K562 (cell line): Measurements from ENCODE around the gene PRPF6. TPM values are rescaled to one million over a fixed set of nuclear protein-coding genes. Genes with fewer than 3 reads are reported as not detected.

Experiments
- ATAC-seq: fragments of 200-7000 bp; cut with Tn5 transposase; 3 replicates; pipeline ENCODE4 v1.9.1; 2020; ENCODE audit warnings: moderate library complexity
- BruUV-seq: library from RNA; stranded (reverse); fragments of 400-500 nt; replicated peaks from 2 replicates; lab custom pipeline; 2021; lab: Mats Ljungman, UMichigan
- CTCF ChIA-PET: fragments of 300-600 bp; formaldehyde crosslinking; extraction: SDS; loops from one replicate; lab custom pipeline; 2021; ENCODE audit warnings: low intra/inter-chr PET ratio; lab: Yijun Ruan, JAX
- POLR2A ChIA-PET: fragments of 300-600, 350-650 bp; sonication (Branson Sonifier 250); formaldehyde crosslinking; extraction: SDS; loops from one replicate; lab custom pipeline; 2021; ENCODE audit warnings: antibody characterized with exemption, inconsistent platforms; lab: Yijun Ruan, JAX
- DNase-seq, 4 experiments: peaks; one replicate each; pipeline versions ENCODE4 v3.0.0 to v3.0.0-alpha.2; 2011 to 2018; ENCODE audit warnings: low spot score in 3 of 4, mixed read lengths in 3 of 4; ENCODE audit errors: extremely low read depth in 1 of 4
- FAIRE-seq: peaks from 2 replicates; lab custom pipeline; 2011; peaks lifted over from hg19 to GRCh38; lab: Jason Lieb, UNC
- H2AFZ ChIP-seq: 2 replicates; pipeline ENCODE4 v1.6.0; 2011; ENCODE audit warnings: low read depth, low read length, control low read depth, inconsistent platforms
- H3K27ac ChIP-seq: fragments of 200-600 bp; 3 replicates; pipeline ENCODE4 v1.8.0; 2011; ENCODE audit warnings: low read depth, mild to moderate bottlenecking, control low read depth, inconsistent platforms, low read length, moderate library complexity, mixed read lengths; ENCODE audit errors: extremely low read depth
- H3K27me3 ChIP-seq, 2 experiments: fragments of 300-600 bp in 1 of 2; 2 replicates in 1 of 2; 3 replicates in 1 of 2; pipeline versions ENCODE4 v1.6.0 to v1.8.0; 2011; ENCODE audit warnings: inconsistent platforms in 2 of 2, low read length in 2 of 2, mild to moderate bottlenecking in 1 of 2, mixed read lengths in 1 of 2, moderate library complexity in 1 of 2; ENCODE audit not compliant: control insufficient read depth in 2 of 2, insufficient read depth in 2 of 2
- H3K36me3 ChIP-seq: fragments of 300-600 bp; 3 replicates; pipeline ENCODE4 v1.8.0; 2011; ENCODE audit warnings: mild to moderate bottlenecking, low read length, inconsistent platforms; ENCODE audit not compliant: control insufficient read depth, insufficient read depth
- H3K4me1 ChIP-seq, 2 experiments: fragments of 200-600 bp in 1 of 2; replicated peaks in 1 of 2; 2 replicates in 1 of 2; 3 replicates in 1 of 2; pipeline versions ENCODE4 v1.5.1 to v1.8.0; 2011; ENCODE audit warnings: inconsistent platforms in 2 of 2, low read length in 2 of 2, mild to moderate bottlenecking in 1 of 2, mixed read lengths in 1 of 2, moderate library complexity in 1 of 2; ENCODE audit not compliant: control insufficient read depth in 2 of 2, insufficient read depth in 2 of 2
- H3K4me2 ChIP-seq: 2 replicates; pipeline ENCODE4 v1.6.1; 2011; ENCODE audit warnings: low read length, control low read depth, inconsistent platforms, mixed read lengths; ENCODE audit not compliant: insufficient read depth
- H3K4me3 ChIP-seq: fragments of 200-600 bp; sonication (generic), shearing (Covaris generic); 2 replicates; pipeline ENCODE4 v1.5.1; 2016; ENCODE audit warnings: control low read depth, inconsistent platforms
- H3K79me2 ChIP-seq: fragments of 200-600 bp; 3 replicates; pipeline ENCODE4 v1.8.0; 2011; ENCODE audit warnings: low read length, inconsistent platforms; ENCODE audit not compliant: control insufficient read depth, insufficient read depth
- H3K9ac ChIP-seq, 2 experiments: 2 replicates each; pipeline versions ENCODE4 v1.6.0 to v1.6.1; 2011; ENCODE audit warnings: low read depth in 2 of 2, low read length in 2 of 2, control low read depth in 1 of 2, inconsistent platforms in 1 of 2, mild to moderate bottlenecking in 1 of 2, mixed read lengths in 1 of 2; ENCODE audit not compliant: insufficient read depth in 1 of 2
- H3K9me1 ChIP-seq: one replicate; pipeline ENCODE4 v1.6.0; 2011; ENCODE audit warnings: inconsistent platforms, mild to moderate bottlenecking, low read length, moderate library complexity; ENCODE audit not compliant: control insufficient read depth, insufficient read depth
- H3K9me3 ChIP-seq: replicated peaks from 2 replicates; pipeline ENCODE4 v1.5.1; 2011; ENCODE audit warnings: low read depth, low read length, inconsistent platforms; ENCODE audit not compliant: control insufficient read depth, insufficient read depth
- H4K20me1 ChIP-seq: replicated peaks from 2 replicates; pipeline ENCODE4 v1.6.1; 2011; ENCODE audit warnings: low read length, inconsistent platforms, mixed read lengths; ENCODE audit not compliant: control insufficient read depth, insufficient read depth
- ARID4B ChIP-seq: sonication (generic); formaldehyde crosslinking; IDR thresholded peaks from 2 replicates; pipeline ENCODE4 v1.8.0; 2022; ENCODE audit warnings: mild to moderate bottlenecking, missing genetic modification reagents
- ESRRA ChIP-seq: fragments of 450-650 bp; IDR thresholded peaks from 2 replicates; pipeline ENCODE4 v1.6.1; 2014; ENCODE audit warnings: low read depth, mild to moderate bottlenecking, moderate library complexity, borderline replicate concordance
- JUND ChIP-seq, 2 experiments: IDR thresholded peaks; 2 replicates in 1 of 2; 3 replicates in 1 of 2; pipeline ENCODE4 v1.6.1; 2011; ENCODE audit warnings: borderline replicate concordance in 2 of 2, low read depth in 2 of 2, low read length in 2 of 2, improper control_type of control experiment in 1 of 2, missing biosample characterization in 1 of 2, missing genetic modification characterization in 1 of 2, missing genetic modification reagents in 1 of 2
- NUFIP1 ChIP-seq: fragments of 450-650 bp; IDR thresholded peaks from 2 replicates; pipeline ENCODE4 v1.6.1; 2018; ENCODE audit not compliant: partially characterized antibody
- ZFP1 ChIP-seq: fragments of 450-650 bp; formaldehyde crosslinking; IDR thresholded peaks from 2 replicates; pipeline ENCODE4 v1.4.0; 2020; ENCODE audit warnings: mild to moderate bottlenecking, mixed read lengths
- ZNF224 ChIP-seq: sonication (generic); formaldehyde crosslinking; IDR thresholded peaks from 2 replicates; pipeline ENCODE4 v1.8.0; 2022; ENCODE audit warnings: mild to moderate bottlenecking, missing genetic modification reagents
- ZNF384 ChIP-seq: IDR thresholded peaks from 2 replicates; pipeline ENCODE4 v1.6.1; 2012; ENCODE audit warnings: low read depth, low read length, improper control_type of control experiment
- WGBS: fragments of 100-300 bp; shearing (Covaris generic); methylation state at CpG from one replicate; pipeline ENCODE4 v1.1.6; 2016; ENCODE audit warnings: low coverage, mixed read lengths; ENCODE audit not compliant: insufficient coverage; ENCODE audit errors: missing lambda C conversion rate; 5-methylcytosine and 5-hydroxymethylcytosine counted together
- in situ Hi-C: fragments of 300-500 bp; cut with MboI; formaldehyde crosslinking; loops from 4 replicates; pipeline ENCODE4 v1.15.0; 2018; ENCODE audit warnings: inconsistent platforms, mixed read lengths
- intact Hi-C: fragments of 100-400 bp; cut with micrococcal nuclease; formaldehyde crosslinking; loops from 2 replicates; pipeline ENCODE4 v1.14.2; 2022
- polyA plus RNA-seq, 8 experiments: library from polyadenylated mRNA; depleted of rRNA in 4 of 8; stranded (reverse) in 5 of 8; unstranded in 3 of 8; fragments of >200 nt; fragmentation: Nextera tagmentation in 2 of 8; fragmentation: Illumina TruSeq in 1 of 8; extraction: Ambion mirVana in 2 of 8; extraction: Trizol in 1 of 8; gene quantifications; 2 replicates each; pipeline versions ENCODE4 v1.2.1 to v1.2.3, GENCODE V29; 2011 to 2014; ENCODE audit warnings: inconsistent platforms in 1 of 8, missing spikeins in 1 of 8
- total RNA-seq, 7 experiments: library from RNA; depleted of rRNA in 6 of 7; stranded (reverse); fragments of >200 nt in 6 of 7; fragmentation: Illumina TruSeq in 2 of 7; extraction: Trizol in 2 of 7; gene quantifications; 2 replicates each; pipeline versions ENCODE4 v1.2.1 to v1.2.3, GENCODE V29; 2011 to 2021; ENCODE audit warnings: low replicate concordance in 1 of 7

The PRPF6 gene
- total and polyA plus RNA-seq, 9 of the 15 experiments (the other 6 are each of a cell fraction or from before 2014, with no cell fraction given), result 4.2 to 83.2 (median 59.9) TPM

- TF ChIP-seq ARID4B (CRISPR knock-in tag) (no peak), NUFIP1 (no peak), ZNF384 (no peak), ZFP1 (CRISPR knock-in tag) (no peak)
These were observed 49.6 kb downstream of the PRPF6 start (continued) for GRCh38 chr20:64030371-64031134.

GRCh38 chr20:64031822-64032314 lies 50.9 kb downstream of the PRPF6 start:
- no TSS peak for BruUV-seq
- H3K9me1 ChIP-seq, result peaks cover 3% of the 10 kb centered on the region
- TF ChIP-seq ESRRA, result no peak
- TF ChIP-seq ZNF224 (CRISPR knock-in tag), result no peak
- TF ChIP-seq JUND (IDR thresholded peaks at IDR 0.05; ENCODE audit: borderline replicate concordance, low read depth, low read length), result no peak
- TF ChIP-seq JUND (tag; IDR thresholded peaks at IDR 0.05; ENCODE audit: borderline replicate concordance, low read depth, low read length), result no peak
- H2AFZ ChIP-seq, result no peak overlapping the region
- CTCF ChIA-PET, result no interaction called here
- H3K36me3 ChIP-seq, result peaks cover 78% of the 10 kb centered on the region; the same call in 2 of the 3 replicates
- intact Hi-C loops, result no loop called here
- in situ Hi-C loops, result no loop called here
- 88% methylated on average over 14 of the region's 19 CpGs for WGBS
- ATAC-seq (no peak), FAIRE-seq (no peak), DNase-seq (no peak)
- POLR2A ChIA-PET, result no interaction called here
- H3K4me2 ChIP-seq, result no peak overlapping the region
- H4K20me1 ChIP-seq, result no peaks in the 10 kb centered on the region
- H3K27ac ChIP-seq, result no peak overlapping the region
- H3K4me1 ChIP-seq, result peaks cover 12 to 33% of the 10 kb centered on the region in 2 experiments
- no peaks in the 10 kb centered on the region for H3K79me2 ChIP-seq
- no peaks in the 10 kb centered on the region for H3K9me3 ChIP-seq
- peak overlapping the region in 1 of 2 experiments; percentile 52; a peak in 1 of 4 replicates for H3K9ac ChIP-seq
- no peaks in the 10 kb centered on the region for H3K27me3 ChIP-seq
- no peak overlapping the region for H3K4me3 ChIP-seq
